SJSA1 (cell line): ENCODE results near the gene MAP6. TPM values are rescaled to one million over a fixed set of nuclear protein-coding genes. Genes with fewer than 3 reads are reported as not detected.

Experiments used
- DNase-seq, 2 experiments: peaks; one replicate each; pipeline ENCODE4 v3.0.0-alpha.2; 2015 to 2020; ENCODE audit warnings: low spot score in 2 of 2, low read depth in 1 of 2
- H3K27ac ChIP-seq: fragments of 250-450 bp; sonication (Bioruptor Pico); 2 replicates; pipeline ENCODE4 v1.5.1; 2020; ENCODE audit warnings: mild to moderate bottlenecking, moderate library complexity
- H3K27me3 ChIP-seq: fragments of 250-450 bp; sonication (Bioruptor Pico); replicated peaks from 2 replicates; pipeline ENCODE4 v1.5.1; 2020; ENCODE audit warnings: mild to moderate bottlenecking, moderate library complexity
- H3K36me3 ChIP-seq: fragments of 250-450 bp; sonication (Bioruptor Pico); 2 replicates; pipeline ENCODE4 v1.5.1; 2020; ENCODE audit warnings: mild to moderate bottlenecking
- H3K4me1 ChIP-seq: fragments of 250-450 bp; sonication (Bioruptor Pico); replicated peaks from 2 replicates; pipeline ENCODE4 v1.6.1; 2021; ENCODE audit warnings: mild to moderate bottlenecking
- H3K4me3 ChIP-seq: fragments of 250-450 bp; sonication (Bioruptor Pico); 2 replicates; pipeline ENCODE4 v1.5.1; 2020; ENCODE audit warnings: mild to moderate bottlenecking
- H3K9me3 ChIP-seq: fragments of 250-450 bp; sonication (Bioruptor Pico); replicated peaks from 2 replicates; pipeline ENCODE4 v1.5.1; 2020; ENCODE audit warnings: mild to moderate bottlenecking
- total RNA-seq: library from RNA; depleted of rRNA; stranded (reverse); fragments of >200 nt; shearing (Covaris generic); gene quantifications from 2 replicates; pipeline ENCODE4 v1.2.3, GENCODE V29; 2014

Gene MAP6
- total RNA-seq, 1 experiment from 2014 or later = 0.13 TPM

DNA sequence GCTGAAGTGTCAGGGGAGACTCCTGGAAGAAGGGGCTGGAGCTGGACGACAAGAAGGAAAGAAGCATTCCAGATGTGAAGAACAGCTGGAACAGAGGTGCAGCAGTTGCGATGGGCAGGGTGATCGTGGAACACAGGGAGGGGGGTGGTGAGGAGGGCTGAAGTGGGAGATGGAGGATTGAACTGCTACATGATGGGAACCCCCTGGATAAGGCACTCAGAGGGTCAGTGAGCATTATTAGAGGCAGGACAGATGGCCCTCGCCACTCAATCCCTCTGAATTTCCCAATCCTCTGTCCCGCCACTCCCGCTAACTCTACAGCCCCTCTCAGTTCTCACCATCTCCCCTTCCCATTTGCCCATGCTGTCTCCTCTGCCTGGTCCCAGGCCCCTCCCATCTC lies 92.8 kb downstream of the MAP6 start:
- peaks cover 9% of the 10 kb centered on the region for H3K4me1 ChIP-seq
- H3K4me3 ChIP-seq = no peak overlapping the region
- peaks cover 27% of the 10 kb centered on the region for H3K36me3 ChIP-seq
- no peak for DNase-seq
- H3K9me3 ChIP-seq = no peaks in the 10 kb centered on the region
- no peak overlapping the region for H3K27ac ChIP-seq
- no peaks in the 10 kb centered on the region for H3K27me3 ChIP-seq

DNA sequence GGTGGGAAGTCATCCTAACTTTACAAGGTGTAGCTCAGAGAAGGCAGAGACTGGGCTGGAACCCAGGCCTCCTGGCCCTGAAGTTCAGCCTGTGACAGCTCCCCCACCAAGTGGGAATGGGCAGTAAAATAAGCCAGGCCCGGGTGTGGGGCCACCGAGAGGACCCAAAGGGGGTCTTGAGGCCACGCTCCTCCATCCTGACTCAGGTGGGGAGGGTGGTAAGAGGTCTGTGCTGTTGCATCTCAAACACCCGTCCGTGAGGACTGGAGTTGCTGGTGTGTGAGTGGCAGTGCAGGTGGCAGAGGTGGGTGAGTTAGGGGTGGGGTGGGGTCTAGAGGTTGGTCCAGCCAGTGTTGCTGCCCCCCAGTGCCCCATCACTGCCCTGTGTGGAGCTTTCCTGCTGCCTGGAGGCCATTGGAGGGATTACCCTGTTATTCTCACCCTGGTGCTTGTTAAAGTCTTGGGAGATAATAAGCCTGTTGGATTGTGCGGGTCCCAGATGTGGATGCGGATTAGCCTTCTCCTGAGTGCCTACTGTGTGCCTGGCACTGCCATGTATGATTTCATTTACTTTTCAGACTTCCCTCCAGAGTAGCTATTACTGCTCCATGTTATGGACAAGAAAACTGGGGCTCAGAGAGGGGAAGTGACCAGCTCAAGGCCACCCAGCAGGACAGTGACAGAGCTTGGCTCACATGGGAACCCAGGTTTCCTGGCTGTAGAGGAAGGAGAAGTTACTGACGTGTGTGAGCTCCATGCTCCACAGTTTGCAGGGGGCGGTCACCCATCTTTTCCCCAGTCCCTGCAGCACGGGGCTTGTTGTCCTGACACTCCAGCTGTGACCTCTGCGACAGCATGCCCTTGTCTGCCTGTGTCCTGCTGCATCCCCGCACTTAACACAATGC lies 93.9 kb downstream of the MAP6 start:
- no peaks in the 10 kb centered on the region for H3K27me3 ChIP-seq
- no peak overlapping the region for H3K4me3 ChIP-seq
- no peaks in the 10 kb centered on the region for H3K9me3 ChIP-seq
- H3K36me3 ChIP-seq = peaks cover 38% of the 10 kb centered on the region
- H3K4me1 ChIP-seq = peaks cover 9% of the 10 kb centered on the region
- DNase-seq = no peak
- no peak overlapping the region for H3K27ac ChIP-seq

DNA sequence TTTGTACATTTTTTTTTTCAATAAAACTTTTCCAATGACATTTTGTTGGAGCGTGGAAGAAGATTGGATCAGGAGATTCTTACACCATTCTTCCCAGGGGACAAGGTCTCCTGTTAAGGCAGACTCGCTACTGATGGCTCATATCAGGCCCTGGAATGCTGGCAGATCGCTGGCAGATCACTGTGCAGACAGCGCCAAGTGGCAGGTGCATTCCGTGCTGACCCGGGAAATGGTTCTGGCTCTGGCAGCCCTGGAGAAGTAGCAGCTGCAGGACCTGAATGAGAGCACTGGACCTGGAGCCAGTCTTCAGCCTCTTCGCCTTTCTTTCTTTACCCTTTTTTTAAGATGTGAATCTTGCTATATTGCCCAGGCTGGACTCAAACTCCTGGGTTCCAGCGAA lies 96.1 kb downstream of the MAP6 start:
- H3K36me3 ChIP-seq = peaks cover 60% of the 10 kb centered on the region
- no peaks in the 10 kb centered on the region for H3K9me3 ChIP-seq
- no peak overlapping the region for H3K4me3 ChIP-seq
- H3K27ac ChIP-seq = no peak overlapping the region
- H3K27me3 ChIP-seq = no peaks in the 10 kb centered on the region
- peaks cover 9% of the 10 kb centered on the region for H3K4me1 ChIP-seq
- DNase-seq = no peak

DNA sequence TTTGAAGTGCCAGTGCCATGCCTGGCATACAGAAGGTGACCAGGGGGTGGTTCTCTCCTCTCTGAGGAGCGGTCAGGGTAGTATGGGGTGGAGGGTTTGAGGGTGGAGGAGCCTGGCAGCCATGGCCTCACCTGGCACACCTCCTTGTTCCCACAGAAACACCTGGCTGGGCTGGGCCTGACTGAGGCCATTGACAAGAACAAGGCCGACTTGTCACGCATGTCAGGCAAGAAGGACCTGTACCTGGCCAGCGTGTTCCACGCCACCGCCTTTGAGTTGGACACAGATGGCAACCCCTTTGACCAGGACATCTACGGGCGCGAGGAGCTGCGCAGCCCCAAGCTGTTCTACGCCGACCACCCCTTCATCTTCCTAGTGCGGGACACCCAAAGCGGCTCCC lies 97.2 kb downstream of the MAP6 start:
- DNase-seq = no peak
- Histone ChIP-seq H3K9me3 (no peaks in the 10 kb centered on the region), H3K36me3 (peaks cover 71% of the 10 kb centered on the region), H3K4me1 (peaks cover 8% of the 10 kb centered on the region), H3K27me3 (no peaks in the 10 kb centered on the region), H3K27ac (no peak overlapping the region), H3K4me3 (no peak overlapping the region)

DNA sequence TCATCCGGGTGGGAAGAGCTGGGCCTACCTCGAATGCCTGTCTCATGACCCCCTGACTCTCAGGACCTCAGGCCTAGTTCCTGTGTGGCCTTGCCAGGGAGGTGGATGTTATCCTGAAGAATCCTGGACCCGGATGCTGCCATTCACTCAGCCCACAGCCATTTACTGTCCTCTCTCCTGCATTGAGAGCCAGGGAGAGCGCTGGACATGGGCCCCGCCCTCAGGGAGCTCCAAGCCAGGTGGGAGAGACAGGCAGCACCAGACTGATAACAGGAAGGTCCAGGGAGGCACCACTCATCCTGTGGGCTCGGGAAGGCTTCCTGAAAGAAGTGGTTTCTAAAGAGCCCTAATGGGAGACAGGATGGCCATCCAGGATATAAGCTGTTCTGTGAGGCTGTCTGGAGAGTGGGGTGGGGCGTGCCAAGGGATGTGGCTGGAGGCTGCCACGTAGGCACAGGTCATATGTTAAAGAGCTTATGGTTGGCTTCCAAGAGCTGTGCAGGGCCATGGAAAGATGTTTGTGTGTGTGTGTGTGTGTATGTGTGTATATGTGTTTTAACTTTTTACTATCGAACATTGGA lies 98.2 kb downstream of the MAP6 start:
- peaks cover 10% of the 10 kb centered on the region for H3K4me1 ChIP-seq
- H3K27me3 ChIP-seq = no peaks in the 10 kb centered on the region
- H3K27ac ChIP-seq = no peak overlapping the region
- H3K9me3 ChIP-seq = no peaks in the 10 kb centered on the region
- no peak overlapping the region for H3K4me3 ChIP-seq
- no peak for DNase-seq
- peaks cover 81% of the 10 kb centered on the region for H3K36me3 ChIP-seq

DNA sequence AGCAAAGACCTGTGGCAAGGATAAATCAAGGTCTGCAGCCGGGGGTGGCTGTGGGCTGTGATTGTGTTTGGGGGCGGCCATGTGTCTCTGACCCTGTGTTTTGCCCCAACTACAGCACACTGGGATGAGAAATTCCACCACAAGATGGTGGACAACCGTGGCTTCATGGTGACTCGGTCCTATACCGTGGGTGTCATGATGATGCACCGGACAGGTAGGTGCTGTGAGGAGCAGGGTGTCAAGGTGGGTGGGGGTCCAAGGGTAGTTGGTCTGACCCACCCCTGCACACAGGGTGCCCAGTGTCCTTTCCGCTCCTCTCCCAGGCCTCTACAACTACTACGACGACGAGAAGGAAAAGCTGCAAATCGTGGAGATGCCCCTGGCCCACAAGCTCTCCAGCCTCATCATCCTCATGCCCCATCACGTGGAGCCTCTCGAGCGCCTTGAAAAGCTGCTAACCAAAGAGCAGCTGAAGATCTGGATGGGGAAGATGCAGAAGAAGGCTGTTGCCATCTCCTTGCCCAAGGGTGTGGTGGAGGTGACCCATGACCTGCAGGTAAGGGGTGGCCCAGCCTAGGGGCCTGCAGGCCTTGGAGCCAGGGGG lies 100.1 kb downstream of the MAP6 start:
- Histone ChIP-seq H3K27ac (no peak overlapping the region), H3K36me3 (peaks cover 94% of the 10 kb centered on the region), H3K27me3 (no peaks in the 10 kb centered on the region), H3K9me3 (no peaks in the 10 kb centered on the region), H3K4me1 (peaks cover 26% of the 10 kb centered on the region), H3K4me3 (no peak overlapping the region)
- no peak for DNase-seq

DNA sequence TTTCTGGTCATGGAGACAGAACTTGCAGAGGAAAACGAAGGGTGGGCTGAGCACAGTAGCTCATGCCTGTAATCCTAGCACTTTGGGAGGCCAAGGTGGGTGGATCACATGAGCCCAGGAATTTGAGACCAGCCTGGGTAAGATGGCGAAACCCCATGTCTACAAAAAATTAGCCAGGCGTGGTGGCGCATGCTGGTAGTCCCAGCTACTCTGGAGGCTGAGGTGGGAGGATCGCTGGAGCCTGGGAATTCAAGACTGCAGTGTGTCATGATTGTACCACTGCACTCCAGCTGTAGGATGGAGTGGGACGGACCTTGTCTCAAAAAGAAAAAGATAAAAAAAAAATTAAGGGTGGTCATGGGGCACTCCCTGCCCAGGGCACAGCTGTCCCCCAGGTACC lies 100.9 kb downstream of the MAP6 start:
- H3K27me3 ChIP-seq = no peaks in the 10 kb centered on the region
- H3K36me3 ChIP-seq = peaks cover 94% of the 10 kb centered on the region
- no peak overlapping the region for H3K27ac ChIP-seq
- H3K9me3 ChIP-seq = no peaks in the 10 kb centered on the region
- no peak for DNase-seq
- peaks cover 26% of the 10 kb centered on the region for H3K4me1 ChIP-seq
- H3K4me3 ChIP-seq = no peak overlapping the region

DNA sequence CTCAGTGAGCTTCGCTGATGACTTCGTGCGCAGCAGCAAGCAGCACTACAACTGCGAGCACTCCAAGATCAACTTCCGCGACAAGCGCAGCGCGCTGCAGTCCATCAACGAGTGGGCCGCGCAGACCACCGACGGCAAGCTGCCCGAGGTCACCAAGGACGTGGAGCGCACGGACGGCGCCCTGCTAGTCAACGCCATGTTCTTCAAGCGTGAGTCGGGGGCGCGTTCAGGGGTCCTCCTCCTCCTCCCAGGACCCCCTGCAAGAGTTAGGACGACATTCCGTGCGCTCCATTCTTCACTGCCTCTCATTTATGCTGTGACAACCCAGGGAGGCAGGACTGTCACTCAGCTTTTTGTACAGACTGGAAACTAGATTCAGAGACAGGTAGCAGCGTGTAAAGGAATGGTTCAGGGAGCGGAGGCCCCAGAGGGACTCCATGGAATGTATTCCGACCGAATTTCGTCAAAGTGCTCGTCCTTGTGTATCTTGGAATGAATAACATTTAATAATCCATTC lies 102.0 kb downstream of the MAP6 start:
- no peaks in the 10 kb centered on the region for H3K27me3 ChIP-seq
- no peak overlapping the region for H3K27ac ChIP-seq
- H3K4me1 ChIP-seq = peaks cover 26% of the 10 kb centered on the region
- H3K4me3 ChIP-seq = no peak overlapping the region
- H3K9me3 ChIP-seq = no peaks in the 10 kb centered on the region
- H3K36me3 ChIP-seq = peaks cover 94% of the 10 kb centered on the region
- DNase-seq = no peak

DNA sequence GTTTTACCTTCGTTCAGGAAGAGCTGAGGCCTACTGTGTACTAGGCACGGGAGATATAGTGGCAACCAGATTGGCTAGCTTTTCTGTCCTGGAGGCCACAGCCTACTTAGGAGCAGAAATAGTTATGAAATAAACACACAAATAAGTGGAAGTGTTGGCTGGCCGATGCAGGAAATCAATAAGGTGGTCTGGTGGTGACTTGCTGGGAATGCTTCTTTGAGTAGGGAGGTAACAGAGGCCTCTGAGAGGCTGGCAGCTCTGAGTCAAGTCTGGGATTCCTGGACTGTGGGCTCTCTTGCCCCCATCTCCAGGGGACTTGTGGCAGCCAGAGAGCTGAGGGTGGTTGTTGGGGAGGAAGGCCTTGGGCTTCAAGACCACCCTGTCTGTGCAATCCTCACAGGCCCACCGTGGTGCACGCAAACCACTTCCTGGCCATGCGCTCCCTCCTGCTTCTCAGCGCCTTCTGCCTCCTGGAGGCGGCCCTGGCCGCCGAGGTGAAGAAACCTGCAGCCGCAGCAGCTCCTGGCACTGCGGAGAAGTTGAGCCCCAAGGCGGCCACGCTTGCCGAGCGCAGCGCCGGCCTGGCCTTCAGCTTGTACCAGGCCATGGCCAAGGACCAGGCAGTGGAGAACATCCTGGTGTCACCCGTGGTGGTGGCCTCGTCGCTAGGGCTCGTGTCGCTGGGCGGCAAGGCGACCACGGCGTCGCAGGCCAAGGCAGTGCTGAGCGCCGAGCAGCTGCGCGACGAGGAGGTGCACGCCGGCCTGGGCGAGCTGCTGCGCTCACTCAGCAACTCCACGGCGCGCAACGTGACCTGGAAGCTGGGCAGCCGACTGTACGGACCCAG lies 102.7 kb downstream of the MAP6 start:
- Histone ChIP-seq H3K36me3 (peaks cover 88% of the 10 kb centered on the region), H3K27me3 (no peaks in the 10 kb centered on the region), H3K4me3 (0 out of 2 replicates have a peak overlapping the region, but pooled peaks have one; percentile 7), H3K4me1 (peaks cover 32% of the 10 kb centered on the region), H3K27ac (peak overlapping the region; percentile 64), H3K9me3 (no peaks in the 10 kb centered on the region)
- no peak for DNase-seq

DNA sequence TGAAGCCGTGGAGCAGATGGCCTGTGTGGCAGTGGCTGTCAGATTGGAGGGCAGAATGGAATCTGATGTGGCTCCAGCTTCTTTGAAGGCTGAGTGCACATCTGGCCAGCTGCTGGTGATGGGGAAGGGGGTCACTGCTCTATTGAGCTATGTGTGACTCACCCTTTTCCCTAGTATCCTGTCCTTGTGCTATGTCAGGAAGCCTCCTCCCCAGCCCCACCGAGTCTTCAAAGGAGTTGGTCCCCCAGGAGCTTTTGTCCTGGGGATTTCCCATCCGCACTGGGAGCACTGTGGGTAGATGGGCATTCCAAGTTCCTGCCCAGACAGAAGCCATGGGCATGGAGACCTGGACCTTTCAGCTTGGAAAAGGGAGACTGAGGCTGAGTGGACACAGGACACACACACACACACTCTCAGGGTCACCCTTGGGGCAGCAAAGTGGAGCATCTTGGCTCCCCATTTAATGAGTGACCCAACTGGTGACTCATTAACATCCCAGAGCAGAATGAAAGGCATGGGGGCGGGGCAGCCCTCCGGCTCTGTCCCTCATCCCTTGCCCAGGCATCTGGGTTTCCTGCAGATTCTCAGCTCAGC lies 103.5 kb downstream of the MAP6 start:
- DNase-seq = peak; percentile 79 to 82

DNA sequence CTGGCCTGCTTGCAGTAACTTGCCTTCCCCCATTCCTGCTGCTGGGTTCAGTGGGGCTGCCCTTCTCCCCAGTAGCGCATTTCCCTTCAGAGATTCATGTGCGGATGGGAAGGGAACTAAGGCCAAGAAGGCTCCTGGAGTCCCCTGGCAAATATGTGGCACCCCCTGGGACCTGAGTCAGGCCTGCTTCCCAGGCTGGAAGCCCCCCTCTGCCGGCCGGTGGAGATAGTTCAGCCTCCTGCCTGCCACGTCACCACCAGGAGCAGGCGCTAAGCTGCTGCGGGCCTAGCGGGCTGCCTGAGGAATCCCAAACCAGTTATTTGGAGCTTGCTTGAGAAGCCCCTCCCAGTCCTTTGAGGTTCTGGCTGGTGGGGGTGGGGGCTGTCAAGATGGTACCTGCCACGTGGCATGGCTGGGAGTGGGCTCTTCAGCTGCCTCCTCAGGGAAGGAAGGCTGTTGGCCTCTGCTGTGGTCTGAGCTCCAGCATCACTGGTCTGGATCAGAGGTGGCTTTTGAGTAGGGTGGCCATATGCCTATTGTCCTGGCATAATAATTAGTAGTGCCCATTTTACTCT lies 104.8 kb downstream of the MAP6 start:
- Histone ChIP-seq H3K4me3 (peak overlapping the region; percentile 78), H3K9me3 (no peaks in the 10 kb centered on the region), H3K27ac (peak overlapping the region; percentile 94), H3K36me3 (peaks cover 67% of the 10 kb centered on the region), H3K27me3 (no peaks in the 10 kb centered on the region), H3K4me1 (peaks cover 39% of the 10 kb centered on the region)
- peak; percentile 57 to 77 for DNase-seq

More for the DNA sequence above, 103.5 kb downstream of the MAP6 start:
- Histone ChIP-seq H3K36me3 (peaks cover 79% of the 10 kb centered on the region), H3K4me1 (peaks cover 32% of the 10 kb centered on the region), H3K27ac (peak overlapping the region; percentile 64), H3K9me3 (no peaks in the 10 kb centered on the region), H3K4me3 (peak overlapping the region; percentile 7; the same call in 1 of the 2 replicates), H3K27me3 (no peaks in the 10 kb centered on the region)

DNA sequence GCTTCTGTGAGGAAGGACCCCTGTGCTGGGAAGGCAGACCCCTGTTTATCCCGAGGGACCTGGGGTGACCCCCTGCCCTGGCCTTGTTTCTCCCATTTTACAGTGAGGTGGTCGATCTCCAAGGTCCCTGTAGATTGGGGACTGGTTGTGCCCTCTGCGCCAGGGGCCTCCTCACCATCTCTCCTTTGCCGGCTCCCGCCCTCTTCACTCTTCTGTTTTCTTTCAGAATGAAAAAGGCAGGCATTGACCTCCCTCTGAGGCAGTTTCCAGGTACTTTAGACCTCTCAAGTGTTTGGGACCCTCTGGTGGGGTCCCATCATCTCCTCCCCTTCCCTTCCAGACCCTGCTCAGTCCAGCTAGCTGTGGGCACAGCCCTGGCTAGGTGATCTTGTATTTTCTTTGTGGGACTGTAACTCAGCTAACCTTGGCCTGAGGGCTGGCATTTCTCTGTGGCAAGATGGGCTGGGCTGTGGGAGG lies 105.3 kb downstream of the MAP6 start:
- Histone ChIP-seq H3K27ac (peak overlapping the region; percentile 94), H3K27me3 (no peaks in the 10 kb centered on the region), H3K9me3 (no peaks in the 10 kb centered on the region), H3K36me3 (peaks cover 62% of the 10 kb centered on the region), H3K4me3 (peak overlapping the region; percentile 78), H3K4me1 (peaks cover 44% of the 10 kb centered on the region)
- DNase-seq = no peak
